HL-60 (cell line): ENCODE data around the gene NMUR2.

Experiments
- CTCF ChIP-seq: IDR thresholded peaks from one replicate; pipeline ENCODE4 v1.5.1; 2011; ENCODE audit warnings: low read length, control low read depth, inconsistent platforms; ENCODE audit not compliant: insufficient read depth
- POLR2AphosphoS5 ChIP-seq: IDR thresholded peaks from 2 replicates; pipeline ENCODE4 v1.6.1; 2012; ENCODE audit warnings: low read depth
- REST ChIP-seq: IDR thresholded peaks from 2 replicates; pipeline ENCODE4 v1.6.1; 2012; ENCODE audit warnings: low read depth; ENCODE audit not compliant: insufficient replicate concordance
- SPI1 ChIP-seq: IDR thresholded peaks from 2 replicates; pipeline ENCODE4 v1.6.1; 2012; ENCODE audit warnings: low read depth, mild to moderate bottlenecking, borderline replicate concordance

- TF ChIP-seq REST (no peak), CTCF (no peak), POLR2AphosphoS5 (no peak), SPI1 (no peak)
Measured at GRCh38 chr5:152425083-152425482, 20.0 kb upstream of the NMUR2 start.
